ENCODE results near the gene PHEX.

PHEX gene

GRCh38 chrX:22041907-22042530 is 9.9 kb downstream of the PHEX start:
- no peak for DNase-seq

- no peak for DNase-seq
Observed at GRCh38 chrX:22043872-22044271, 11.7 kb downstream of the PHEX start.

- DNase-seq = no peak
Observed at GRCh38 chrX:22047468-22047867, 15.3 kb downstream of the PHEX start.

DNA sequence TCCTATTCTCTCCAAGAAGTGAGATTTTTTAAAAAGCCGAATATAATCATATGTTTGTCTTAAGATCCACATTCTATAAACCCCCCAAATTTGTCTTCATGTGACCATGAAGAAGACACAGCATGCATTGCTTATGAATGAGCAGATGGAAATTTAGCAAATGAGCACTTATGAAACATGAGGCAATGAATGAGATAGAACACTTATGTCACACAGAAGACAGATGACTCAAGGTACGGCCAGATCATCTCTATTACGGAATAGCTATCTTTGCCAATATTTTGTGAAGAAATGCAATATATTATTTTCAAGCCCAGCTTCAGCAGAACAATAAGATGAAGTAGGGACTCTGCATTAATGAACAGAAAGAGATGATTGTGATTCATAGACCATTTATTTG is 21.4 kb downstream of the PHEX start:
- no peak for DNase-seq

- DNase-seq = no peak
Observed at GRCh38 chrX:22056235-22056634, 24.1 kb downstream of the PHEX start.

GRCh38 chrX:22057667-22058066 is 25.5 kb downstream of the PHEX start:
- no peak for DNase-seq

DNA sequence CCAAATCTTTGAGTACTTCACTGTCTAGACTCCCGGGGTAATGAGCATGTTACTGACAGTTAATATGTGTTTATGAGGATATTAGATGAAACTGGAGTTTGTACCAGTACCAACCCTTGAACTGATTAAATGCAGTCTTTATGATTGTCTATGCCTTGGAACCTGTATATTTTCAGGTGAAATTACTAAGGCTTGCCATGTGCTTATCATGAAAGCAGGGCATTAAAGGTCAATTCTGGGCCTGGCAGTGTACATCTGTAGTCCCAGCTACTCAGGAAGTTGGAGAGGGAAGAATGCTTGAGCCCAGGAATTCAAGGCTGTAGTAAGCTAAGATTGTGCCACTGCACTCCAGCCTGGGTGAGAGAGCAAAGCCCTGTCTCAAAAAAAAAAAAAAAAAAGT is 27.6 kb downstream of the PHEX start:
- no peak for DNase-seq

DNA sequence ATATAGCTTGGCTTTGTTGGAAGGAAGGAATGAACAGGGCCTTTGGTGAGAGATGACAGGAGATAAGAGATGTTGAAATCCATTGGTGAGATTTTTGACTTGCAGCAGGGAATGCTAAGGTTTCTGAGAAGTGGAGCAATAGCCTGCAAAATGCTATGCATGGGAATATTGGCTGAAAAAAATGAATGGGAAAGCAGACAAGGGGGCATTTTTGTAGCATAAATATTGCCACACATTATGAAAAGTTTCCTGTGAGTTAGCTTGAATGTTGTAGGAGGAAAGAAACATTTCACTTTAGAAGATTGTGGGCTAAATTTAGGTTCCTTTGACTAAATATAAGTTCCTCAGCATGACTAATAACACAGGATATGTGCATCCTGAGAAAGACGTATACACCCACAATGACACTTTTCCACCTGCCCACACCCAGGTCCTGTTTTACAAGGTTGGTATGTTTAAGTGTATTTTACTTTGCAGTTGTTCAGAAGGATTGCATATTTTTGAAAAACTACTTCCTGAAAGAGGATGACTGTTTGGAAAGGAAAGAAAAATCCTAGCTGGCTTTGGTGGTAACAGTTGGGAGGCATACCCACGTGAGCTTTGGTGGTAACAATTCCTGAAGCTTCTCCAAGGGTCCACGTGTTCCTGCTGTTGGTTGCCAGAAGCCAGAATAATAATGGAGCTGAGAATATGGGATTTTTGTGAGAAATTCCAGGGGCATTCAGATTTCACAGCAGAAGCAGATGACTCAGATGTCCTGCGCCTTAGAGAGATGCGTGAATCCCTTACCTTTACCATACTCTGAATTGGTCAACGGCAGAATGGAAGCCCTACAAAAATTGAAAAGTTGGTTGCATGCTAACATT is 28.5 kb downstream of the PHEX start:
- DNase-seq = no peak

DNA sequence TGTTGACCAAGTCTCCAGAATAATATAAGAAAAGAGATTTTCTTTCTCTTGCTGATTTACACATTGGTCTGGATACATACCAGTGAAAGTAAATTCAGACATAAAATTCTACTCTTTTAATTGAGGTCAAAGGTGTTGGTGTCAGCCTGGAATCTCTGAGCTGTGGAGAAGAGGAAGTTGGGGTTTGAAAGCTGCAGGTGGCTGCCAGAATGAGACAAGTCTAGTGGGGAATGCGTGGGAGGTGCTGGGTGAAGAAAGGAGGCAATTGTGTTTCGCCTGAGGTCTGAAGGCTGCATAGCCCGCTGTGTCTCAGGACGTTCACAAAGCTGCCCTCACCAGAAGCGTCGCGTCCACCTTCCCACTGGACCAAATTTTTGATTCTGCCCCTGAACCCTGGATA is 31.2 kb downstream of the PHEX start:
- peak; percentile 5 to 10 for DNase-seq

DNA sequence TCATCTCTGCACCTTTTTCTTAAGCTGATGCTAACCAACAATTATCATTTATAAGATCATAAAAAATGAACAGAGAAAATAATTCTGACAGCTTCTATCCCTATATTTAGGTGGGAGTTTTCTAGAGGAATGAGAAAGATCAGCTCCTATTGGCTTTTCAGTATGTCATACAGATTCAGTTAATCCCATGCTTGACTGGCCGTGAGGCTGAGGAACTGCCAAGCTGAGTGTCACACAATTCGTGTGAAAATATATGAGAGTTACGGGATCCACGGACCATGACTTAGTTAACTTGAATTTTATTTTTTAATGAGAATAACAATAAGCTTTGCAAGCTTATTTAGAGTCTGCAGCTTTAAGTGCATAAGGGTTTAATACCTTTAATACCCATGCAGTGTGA is 37.5 kb downstream of the PHEX start:
- DNase-seq = no peak

- no peak for DNase-seq
Observed at GRCh38 chrX:22073928-22074327, 41.8 kb downstream of the PHEX start.

DNA sequence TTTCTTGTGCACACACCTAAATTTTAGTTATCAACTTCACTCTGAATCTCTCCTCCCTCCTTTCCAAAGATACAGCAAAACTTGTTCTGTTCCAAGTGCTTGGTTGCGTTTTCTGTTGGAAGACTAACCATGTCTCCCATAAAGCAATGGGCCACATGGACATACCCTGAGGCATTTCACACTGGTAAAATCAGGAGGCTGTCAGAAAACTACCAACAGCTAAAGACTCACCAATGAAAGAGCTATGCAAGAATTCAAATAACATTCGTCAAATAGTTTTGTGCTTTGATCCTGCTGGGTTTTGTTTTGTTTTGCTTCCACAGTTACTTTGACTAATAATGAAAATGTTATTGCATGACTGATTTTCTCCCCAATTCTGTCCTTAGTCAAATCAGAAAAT is 46.0 kb downstream of the PHEX start:
- DNase-seq = no peak

- peak; percentile 22 to 25 for DNase-seq
Observed at GRCh38 chrX:22081475-22082092, 49.5 kb downstream of the PHEX start.

- DNase-seq = no peak
Observed at GRCh38 chrX:22086003-22086402, 53.9 kb downstream of the PHEX start.

GRCh38 chrX:22087011-22087557 is 55.0 kb downstream of the PHEX start:
- DNase-seq = no peak

DNA sequence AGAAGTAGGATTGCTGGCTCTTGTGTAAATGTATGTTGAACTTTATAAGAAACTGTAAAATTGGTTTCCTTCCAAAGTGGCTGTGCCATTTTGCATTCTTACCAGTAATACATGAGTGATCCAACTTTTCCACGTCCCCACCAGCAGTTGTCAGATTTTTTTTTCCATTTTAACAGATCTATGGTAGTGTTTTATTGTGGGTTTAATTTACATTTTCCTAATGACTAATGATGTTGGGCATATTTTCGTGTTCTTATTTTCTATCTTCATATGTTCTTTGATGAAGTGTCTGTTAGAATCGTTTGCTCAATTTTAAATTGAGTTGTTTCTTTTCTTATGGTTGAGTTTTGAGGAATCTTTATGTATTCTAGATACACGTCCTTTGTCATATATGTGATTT is 56.2 kb downstream of the PHEX start:
- DNase-seq = no peak

GRCh38 chrX:22090181-22090580 is 58.1 kb downstream of the PHEX start:
- no peak for DNase-seq

DNA sequence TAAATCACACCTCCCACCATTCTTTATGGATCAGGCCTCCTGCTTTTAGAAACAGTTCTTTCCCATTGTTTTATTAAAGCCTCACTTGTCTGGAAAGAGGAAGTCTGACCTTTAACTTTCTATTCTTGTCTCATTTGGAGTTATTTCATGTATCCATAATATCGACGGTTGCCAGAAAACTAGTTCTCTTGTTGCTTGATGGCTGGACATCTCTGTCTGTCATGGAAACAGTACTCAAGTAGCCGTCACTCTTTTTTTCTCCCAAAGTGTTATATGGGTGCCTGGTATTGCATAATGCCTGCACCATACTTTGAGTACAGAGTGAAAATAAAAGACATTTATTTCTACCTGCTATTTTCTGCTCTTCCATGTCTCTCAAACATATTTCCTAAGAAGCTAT is 61.4 kb downstream of the PHEX start:
- no peak for DNase-seq

DNA sequence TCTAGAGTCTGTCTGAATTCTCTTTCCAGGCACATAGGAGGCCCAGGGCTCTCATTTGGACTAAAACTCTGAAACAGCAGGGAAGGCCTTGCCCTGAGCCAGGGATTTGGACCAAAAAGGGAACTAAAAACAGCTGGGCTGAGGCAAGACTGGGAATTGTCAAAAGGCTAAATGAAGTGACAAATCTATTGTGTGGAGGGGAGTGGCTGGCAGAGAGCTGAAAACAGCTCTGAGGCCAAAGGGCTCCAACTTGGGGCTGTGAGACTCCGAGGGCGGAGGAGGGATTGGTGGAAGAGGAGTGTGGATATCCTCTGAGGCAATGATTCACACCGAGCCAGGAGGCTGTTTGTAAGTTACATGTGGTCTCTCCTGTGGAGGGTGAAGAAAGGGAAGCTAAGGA is 63.2 kb downstream of the PHEX start:
- no peak for DNase-seq

- DNase-seq = no peak
Observed at GRCh38 chrX:22095856-22096255, 63.7 kb downstream of the PHEX start.

GRCh38 chrX:22097012-22097694 is 65.0 kb downstream of the PHEX start:
- DNase-seq = no peak

GRCh38 chrX:22105231-22105630 is 73.1 kb downstream of the PHEX start:
- DNase-seq = no peak

- no peak for DNase-seq
Observed at GRCh38 chrX:22105971-22106370, 73.8 kb downstream of the PHEX start.

Measured in activated CD4-positive, alpha-beta T cell treated with anti-CD3 and anti-CD28 coated beads, Interleukin-2, amount 50 U/mL, for 4 hours (primary cell).